Liver (tissue), 9 donors: ENCODE results near the gene MAGI1. TPM values are rescaled to one million over a fixed set of nuclear protein-coding genes. Genes with fewer than 3 reads are reported as not detected.

Experiments used
- DNase-seq: peaks from one replicate; pipeline ENCODE4 v3.0.0-alpha.2; 2017; ENCODE audit warnings: low spot score
- H3K27ac ChIP-seq, 2 donors: one replicate each; pipeline ENCODE4 v1.7.0; 2013; ENCODE audit warnings: inconsistent platforms in 2 of 2, low read length in 2 of 2, control low read depth in 1 of 2, low read depth in 1 of 2, mild to moderate bottlenecking in 1 of 2
- H3K27me3 ChIP-seq, 4 donors: one replicate each; pipeline versions ENCODE4 v1.6.1 to v1.7.0; 2013; ENCODE audit warnings: low read length in 3 of 4, inconsistent platforms in 1 of 4, mild to moderate bottlenecking in 1 of 4, moderate library complexity in 1 of 4; ENCODE audit not compliant: control insufficient read depth in 4 of 4, insufficient read depth in 4 of 4
- H3K36me3 ChIP-seq, 4 donors: one replicate each; pipeline versions ENCODE4 v1.6.1 to v1.7.0; 2013; ENCODE audit warnings: low read length in 3 of 4, mild to moderate bottlenecking in 3 of 4, low read depth in 1 of 4, moderate library complexity in 1 of 4; ENCODE audit not compliant: control insufficient read depth in 4 of 4, insufficient read depth in 3 of 4
- H3K4me1 ChIP-seq, 4 donors: one replicate each; pipeline versions ENCODE4 v1.6.1 to v1.7.0; 2013; ENCODE audit warnings: low read length in 3 of 4, mild to moderate bottlenecking in 3 of 4, moderate library complexity in 1 of 4; ENCODE audit not compliant: control insufficient read depth in 4 of 4, insufficient read depth in 4 of 4
- H3K4me3 ChIP-seq, 3 donors: one replicate each; pipeline versions ENCODE4 v1.6.1 to v1.7.0; 2013; ENCODE audit warnings: low read length in 3 of 3, control low read depth in 1 of 3, low read depth in 1 of 3, mild to moderate bottlenecking in 1 of 3
- H3K9ac ChIP-seq, 2 donors: one replicate each; pipeline ENCODE4 v1.7.0; 2013; ENCODE audit warnings: low read length in 2 of 2, mild to moderate bottlenecking in 2 of 2, moderate library complexity in 2 of 2, control low read depth in 1 of 2, low read depth in 1 of 2
- H3K9me3 ChIP-seq, 4 donors: one replicate each; pipeline versions ENCODE4 v1.6.1 to v1.7.0; 2013; ENCODE audit warnings: low read length in 3 of 4; ENCODE audit not compliant: control insufficient read depth in 4 of 4
- ATF3 ChIP-seq: IDR thresholded peaks from 2 replicates; pipeline ENCODE4 v1.6.1; 2016; ENCODE audit warnings: antibody characterized with exemption
- EGR1 ChIP-seq, 2 donors: IDR thresholded peaks; 2 replicates each; pipeline ENCODE4 v1.6.1; 2016 to 2018; ENCODE audit warnings: antibody characterized with exemption in 2 of 2, low read depth in 2 of 2
- FOXA1 ChIP-seq: IDR thresholded peaks from 2 replicates; pipeline ENCODE4 v1.6.1; 2016; ENCODE audit warnings: antibody characterized with exemption
- GABPA ChIP-seq, 2 donors: IDR thresholded peaks in 1 of 2; conservative IDR thresholded peaks in 1 of 2; 2 replicates each; pipeline ENCODE4 v1.6.1; 2016; ENCODE audit warnings: antibody characterized with exemption in 2 of 2, mild to moderate bottlenecking in 1 of 2, moderate library complexity in 1 of 2
- HNF4A ChIP-seq, 2 donors: conservative IDR thresholded peaks; 2 replicates each; pipeline ENCODE4 v1.6.1; 2016; ENCODE audit warnings: antibody characterized with exemption in 2 of 2, mild to moderate bottlenecking in 2 of 2
- HNF4G ChIP-seq: IDR thresholded peaks from 2 replicates; pipeline ENCODE4 v1.6.1; 2016; ENCODE audit warnings: antibody characterized with exemption
- JUND ChIP-seq, 2 donors: IDR thresholded peaks; 2 replicates each; pipeline ENCODE4 v1.6.1; 2016; ENCODE audit warnings: antibody characterized with exemption in 2 of 2
- MAX ChIP-seq: IDR thresholded peaks from 2 replicates; pipeline ENCODE4 v1.6.1; 2016; ENCODE audit warnings: antibody characterized with exemption
- NR2F2 ChIP-seq: IDR thresholded peaks from 2 replicates; pipeline ENCODE4 v1.6.1; 2016; ENCODE audit warnings: antibody characterized with exemption
- RAD21 ChIP-seq, 2 donors: IDR thresholded peaks; 2 replicates each; pipeline ENCODE4 v1.6.1; 2016; ENCODE audit warnings: antibody characterized with exemption in 2 of 2, mild to moderate bottlenecking in 2 of 2
- REST ChIP-seq: IDR thresholded peaks from 2 replicates; pipeline ENCODE4 v1.6.1; 2016; ENCODE audit warnings: antibody characterized with exemption, mild to moderate bottlenecking
- RXRA ChIP-seq, 2 donors: IDR thresholded peaks; 2 replicates each; pipeline ENCODE4 v1.6.1; 2017 to 2018; ENCODE audit warnings: antibody characterized with exemption in 2 of 2, mild to moderate bottlenecking in 1 of 2
- SP1 ChIP-seq: IDR thresholded peaks from 2 replicates; pipeline ENCODE4 v1.6.1; 2018; ENCODE audit warnings: antibody characterized with exemption, mild to moderate bottlenecking
- TAF1 ChIP-seq: conservative IDR thresholded peaks from 2 replicates; pipeline ENCODE4 v1.6.1; 2016; ENCODE audit warnings: antibody characterized with exemption, mild to moderate bottlenecking
- YY1 ChIP-seq: IDR thresholded peaks from 2 replicates; pipeline ENCODE4 v1.6.1; 2016; ENCODE audit warnings: antibody characterized with exemption, mild to moderate bottlenecking
- ZBTB33 ChIP-seq: IDR thresholded peaks from 2 replicates; pipeline ENCODE4 v1.6.1; 2016; ENCODE audit warnings: antibody characterized with exemption
- WGBS: extraction: QIAGEN DNeasy Blood & Tissue Kit; methylation state at CpG from one replicate; pipeline ENCODE4 v1.1.7; 2013; 5-methylcytosine and 5-hydroxymethylcytosine counted together
- polyA plus RNA-seq, 2 donors: library from polyadenylated mRNA; stranded (reverse) in 1 of 2; unstranded in 1 of 2; fragments of 200-250 nt in 1 of 2; fragments of >200 nt in 1 of 2; fragmentation: Nextera tagmentation in 1 of 2; extraction: Ambion mirVana in 1 of 2; gene quantifications; one replicate each; pipeline versions ENCODE4 v1.2.1 to v1.2.3, GENCODE V29; 2013 to 2015
- total RNA-seq, 2 donors: library from RNA; depleted of rRNA; stranded (reverse); fragments of >200 nt; gene quantifications; one replicate each; pipeline ENCODE4 v1.2.3, GENCODE V29; 2014
- donor health status: healthy.
- donor health status: healthy.
- donor health status: healthy.
- donor health status: healthy.
- donor health status: healthy.

Gene MAGI1
- total and polyA plus RNA-seq, 4 donors, result 9.6 to 68.8 (median 14.0) TPM

- peaks cover 8 to 26% (median 14%) of the 10 kb centered on the region in 4 donors for H3K4me1 ChIP-seq
- no peaks in the 10 kb centered on the region for H3K36me3 ChIP-seq
- H3K9ac ChIP-seq, result no peak overlapping the region
- 97% methylated on average over 6 of the region's 6 CpGs for WGBS
- TF ChIP-seq EGR1 (IDR thresholded peaks at IDR 0.05; ENCODE audit: low read depth in 2 of 2) (no peak), GABPA (IDR thresholded peaks at IDR 0.05 in 1 of 2, conservative IDR thresholded peaks at IDR 0.05 in 1 of 2) (no peak), HNF4G (no peak), SP1 (no peak), NR2F2 (no peak), RAD21 (IDR thresholded peaks at IDR 0.05) (no peak), FOXA1 (no peak), ATF3 (no peak), ZBTB33 (no peak), HNF4A (conservative IDR thresholded peaks at IDR 0.05) (no peak), YY1 (no peak), RXRA (IDR thresholded peaks at IDR 0.05) (no peak), JUND (IDR thresholded peaks at IDR 0.05) (no peak)
- no peak for DNase-seq
- H3K27me3 ChIP-seq, result no peaks in the 10 kb centered on the region
- no peak overlapping the region for H3K27ac ChIP-seq
- H3K4me3 ChIP-seq, result no peak overlapping the region
- H3K9me3 ChIP-seq, result peaks cover 0 to 2% (median under 1%) of the 10 kb centered on the region in 4 donors
Measured at GRCh38 chr3:65858749-65859148, 180.0 kb downstream of the MAGI1 start.

- DNase-seq, result no peak
- Histone ChIP-seq H3K36me3 (no peaks in the 10 kb centered on the region), H3K9me3 (peaks cover 0 to 2% (median under 1%) of the 10 kb centered on the region in 4 donors), H3K27me3 (no peaks in the 10 kb centered on the region), H3K4me1 (peaks cover 8 to 26% (median 14%) of the 10 kb centered on the region in 4 donors), H3K27ac (peak overlapping the region; percentile 52 to 67), H3K9ac (peak overlapping the region in 1 of 2 donors; percentile 29), H3K4me3 (no peak overlapping the region)
- WGBS, result 49% methylated on average over 3 of the region's 3 CpGs
- TF ChIP-seq ATF3 (peak; percentile 6), RXRA (IDR thresholded peaks at IDR 0.05) (no peak)
Measured at GRCh38 chr3:65857327-65857726, 181.4 kb downstream of the MAGI1 start.

- WGBS, result 21% methylated on average over 2 of the region's 2 CpGs
- H3K27me3 ChIP-seq, result no peaks in the 10 kb centered on the region
- H3K9ac ChIP-seq, result peak overlapping the region in 1 of 2 donors; percentile 29
- peaks cover 8 to 26% (median 14%) of the 10 kb centered on the region in 4 donors for H3K4me1 ChIP-seq
- no peak for DNase-seq
- H3K4me3 ChIP-seq, result no peak overlapping the region
- peaks cover 0 to 2% (median under 1%) of the 10 kb centered on the region in 4 donors for H3K9me3 ChIP-seq
- H3K27ac ChIP-seq, result peak overlapping the region; percentile 52 to 67
- H3K36me3 ChIP-seq, result no peaks in the 10 kb centered on the region
- TF ChIP-seq MAX (peak; percentile 93), ZBTB33 (peak; percentile 76), JUND (IDR thresholded peaks at IDR 0.05) (peak; percentile 63 to 74), EGR1 (IDR thresholded peaks at IDR 0.05; ENCODE audit: low read depth in 2 of 2) (peak in 1 of 2 donors; percentile 38), GABPA (IDR thresholded peaks at IDR 0.05 in 1 of 2, conservative IDR thresholded peaks at IDR 0.05 in 1 of 2) (peak in 1 of 2 donors; percentile 68), RAD21 (IDR thresholded peaks at IDR 0.05) (peak; percentile 50 to 61), SP1 (peak; percentile 83), HNF4G (peak; percentile 89), REST (peak; percentile 71), YY1 (peak; percentile 88), HNF4A (conservative IDR thresholded peaks at IDR 0.05) (peak; percentile 95 to 96), ATF3 (peak; percentile 47), NR2F2 (peak; percentile 83), RXRA (IDR thresholded peaks at IDR 0.05) (peak; percentile 91 to 93), TAF1 (no peak)
Measured at GRCh38 chr3:65856907-65857306, 181.8 kb downstream of the MAGI1 start.
